Activated naive CD4-positive, alpha-beta T cell treated with Interleukin-2 at 50 U/mL for 16 hours (primary cell): ENCODE measurements around the gene KCNK5.

Source experiments
- DNase-seq: peaks from one replicate; pipeline ENCODE4 v3.0.0-alpha.2; 2020

Gene KCNK5

GRCh38 chr6:39214846-39215639, 14.2 kb downstream of the KCNK5 start:
- DNase-seq, result no peak

GRCh38 chr6:39214120-39214813, 15.0 kb downstream of the KCNK5 start:
- no peak for DNase-seq

- DNase-seq, result no peak
Measured at GRCh38 chr6:39213195-39213920, 15.9 kb downstream of the KCNK5 start.

GRCh38 chr6:39211183-39211582, 18.1 kb downstream of the KCNK5 start:
- DNase-seq, result no peak

GRCh38 chr6:39210450-39210849, 18.8 kb downstream of the KCNK5 start:
- no peak for DNase-seq

- no peak for DNase-seq
Measured at GRCh38 chr6:39209911-39210310, 19.4 kb downstream of the KCNK5 start.

GRCh38 chr6:39209360-39209811, 19.9 kb downstream of the KCNK5 start:
- no peak for DNase-seq

GRCh38 chr6:39208223-39208739, 21.0 kb downstream of the KCNK5 start:
- DNase-seq, result no peak

- no peak for DNase-seq
Measured at GRCh38 chr6:39207416-39208222, 21.7 kb downstream of the KCNK5 start.

GRCh38 chr6:39206250-39206721, 23.0 kb downstream of the KCNK5 start:
- no peak for DNase-seq

- no peak for DNase-seq
Measured at GRCh38 chr6:39204646-39205244, 24.5 kb downstream of the KCNK5 start.

GRCh38 chr6:39204160-39204495, 25.1 kb downstream of the KCNK5 start:
- DNase-seq, result no peak

GRCh38 chr6:39203436-39204159, 25.7 kb downstream of the KCNK5 start:
- DNase-seq, result no peak

- no peak for DNase-seq
Measured at GRCh38 chr6:39202166-39202565, 27.1 kb downstream of the KCNK5 start.

- DNase-seq, result no peak
Measured at GRCh38 chr6:39200498-39201020, 28.7 kb downstream of the KCNK5 start.

- no peak for DNase-seq
Measured at GRCh38 chr6:39199976-39200375, 29.3 kb downstream of the KCNK5 start.

GRCh38 chr6:39199231-39199940, 29.9 kb downstream of the KCNK5 start:
- DNase-seq, result no peak

- no peak for DNase-seq
Measured at GRCh38 chr6:39198528-39198927, 30.7 kb downstream of the KCNK5 start.

- no peak for DNase-seq
Measured at GRCh38 chr6:39197922-39198500, 31.3 kb downstream of the KCNK5 start.

GRCh38 chr6:39197521-39197920, 31.8 kb downstream of the KCNK5 start:
- no peak for DNase-seq
